ENCODE measurements around the gene SOAT1. TPM values are rescaled to one million over a fixed set of nuclear protein-coding genes. Genes with fewer than 3 reads are reported as not detected.

SOAT1 gene
- total and polyA plus RNA-seq, 2 of the 4 experiments (the other 2 are of a cell fraction) = 19.5 to 19.8 TPM

GRCh38 chr1:179323436-179323835 is 29.8 kb downstream of the SOAT1 start:
- Histone ChIP-seq H3K9me1 (ENCODE audit: insufficient read depth, low read length) (no peaks in the 10 kb centered on the region), H3K36me3 (ENCODE audit: control insufficient read depth, insufficient read depth, low read length) (peaks cover 11% of the 10 kb centered on the region; the same call in 1 of the 2 replicates), H4K5ac (ENCODE audit: low read depth, low read length) (no peak overlapping the region), H3K9ac (ENCODE audit: low read depth, low read length) (no peak overlapping the region), H2AK9ac (replicated peaks; ENCODE audit: low read depth, low read length, poor library complexity) (no peak overlapping the region), H2BK15ac (ENCODE audit: low read depth, low read length) (no peak overlapping the region), H3K4me2 (ENCODE audit: low read depth, low read length) (no peak overlapping the region), H4K8ac (ENCODE audit: low read depth in 2 of 2, low read length in 2 of 2) (0 out of 4 replicates have a peak overlapping the region, but pooled peaks of 1 of the 2 experiments have one; percentile 14), H3K14ac (replicated peaks; ENCODE audit: low read depth, low read length) (no peak overlapping the region; the same call in 1 of the 2 replicates), H2AK5ac (ENCODE audit: low read depth, low read length) (no peak overlapping the region), H2BK5ac (ENCODE audit: low read depth, low read length, poor library complexity, severe bottlenecking) (no peak overlapping the region), H2AFZ (replicated peaks; ENCODE audit: low read length, poor library complexity) (no peak overlapping the region), H2BK20ac (ENCODE audit: low read depth, low read length) (no peak overlapping the region), H4K91ac (ENCODE audit: insufficient read depth, low read depth, low read length) (no peak overlapping the region), H3K4me1 (ENCODE audit: control insufficient read depth, insufficient read depth, low read length) (0 out of 2 replicates have a peak, but pooled peaks cover 2% of the 10 kb centered on the region), H3K79me1 (ENCODE audit: low read depth in 1 of 2, low read length in 2 of 2) (peaks cover 23 to 35% of the 10 kb centered on the region in 2 experiments), H3K9me3 (ENCODE audit: control insufficient read depth, insufficient read depth, low read length) (peaks cover 5% of the 10 kb centered on the region; the same call in 1 of the 2 replicates), H3K56ac (ENCODE audit: extremely low read depth, insufficient read depth, low read length) (no peak overlapping the region), H3K27me3 (ENCODE audit: control insufficient read depth, insufficient read depth, low read length) (no peaks in the 10 kb centered on the region), H3K4ac (ENCODE audit: low read depth, low read length) (no peak overlapping the region), H4K20me1 (ENCODE audit: insufficient read depth, low read length) (peaks cover 3% of the 10 kb centered on the region; the same call in 1 of the 2 replicates), H3K27ac (ENCODE audit: insufficient read depth, low read length) (no peak overlapping the region), H2BK120ac (ENCODE audit: low read depth, low read length) (no peak overlapping the region), H3K23ac (ENCODE audit: low read depth, low read length) (no peak overlapping the region; the same call in 1 of the 2 replicates), H3K18ac (ENCODE audit: low read depth, low read length) (no peak overlapping the region), H3K4me3 (ENCODE audit: insufficient read depth, low read depth, low read length) (no peak overlapping the region)
- DNase-seq (peak; percentile 18), ATAC-seq (ENCODE audit: low read depth) (no peak)
- WGBS, 2 experiments (ENCODE audit: extremely low coverage in 2 of 2, insufficient read length in 1 of 2) = no CpG with 5 or more reads among the region's 4 CpGs
- dilution Hi-C loops (cut with HindIII; ENCODE audit: low sequenced_read_pairs, unreplicated experiment) (no loop called here), in situ Hi-C loops (cut with MboI; ENCODE audit: low sequenced_read_pairs) (no loop called here), intact Hi-C loops (cut with micrococcal nuclease) (no loop called here)
- CTCF ChIA-PET = no interaction called here
- TF ChIP-seq CTCF (conservative IDR thresholded peaks at IDR 0.05; ENCODE audit: low read depth, low read length) (no peak), RFX5 (IDR thresholded peaks at IDR 0.05; ENCODE audit: low read depth, low read length) (no peak), MAFK (IDR thresholded peaks at IDR 0.05; ENCODE audit: low read depth, low read length) (no peak), ELK1 (IDR thresholded peaks at IDR 0.05; ENCODE audit: borderline replicate concordance, low read depth, low read length) (no peak), RAD21 (IDR thresholded peaks at IDR 0.05; ENCODE audit: low read length) (no peak), POLR2A (IDR thresholded peaks at IDR 0.05; ENCODE audit: low read depth, low read length) (no peak), BHLHE40 (IDR thresholded peaks at IDR 0.05; ENCODE audit: low read depth, low read length) (no peak), CHD1 (IDR thresholded peaks at IDR 0.05; ENCODE audit: low read depth, low read length) (no peak), SMC3 (IDR thresholded peaks at IDR 0.05; ENCODE audit: low read depth, low read length) (no peak), FOS (IDR thresholded peaks at IDR 0.05; ENCODE audit: low read depth, low read length) (no peak), USF2 (IDR thresholded peaks at IDR 0.05; ENCODE audit: low read depth, low read length) (no peak), RCOR1 (IDR thresholded peaks at IDR 0.05; ENCODE audit: insufficient replicate concordance, low read length) (no peak), CEBPB (IDR thresholded peaks at IDR 0.05; ENCODE audit: low read depth, low read length) (no peak), MAZ (IDR thresholded peaks at IDR 0.05; ENCODE audit: borderline replicate concordance, low read depth, low read length) (no peak)
- POLR2A ChIA-PET (ENCODE audit: unreplicated experiment) = no interaction called here
- no TSS peak for BruUV-seq (replicated peaks)
